Muscle of arm (tissue), 12 donors: ENCODE measurements around the gene INA. TPM values are rescaled to one million over a fixed set of nuclear protein-coding genes. Genes with fewer than 3 reads are reported as not detected.

Experiments used
- DNase-seq: peaks from one replicate; pipeline ENCODE4 v3.0.0-alpha.2; 2013
- polyA plus RNA-seq, 12 donors: library from polyadenylated mRNA; unstranded; fragments of 120-200 nt; gene quantifications; one replicate each; pipeline ENCODE4 v1.2.1, GENCODE V29; 2013; ENCODE audit not compliant: insufficient read length in 12 of 12

INA gene
- polyA plus RNA-seq, 12 donors, result 0.10 to 2.0 (median 0.30) TPM; not detected in 2

- DNase-seq, result peak; percentile 79
These were observed 11.1 kb upstream of the INA start for GRCh38 chr10:103265717-103266329.

GRCh38 chr10:103273041-103273441 is 3.9 kb upstream of the INA start:
- DNase-seq, result no peak

- no peak for DNase-seq
These were observed 565 bp upstream of the INA start for GRCh38 chr10:103276251-103276895.

GRCh38 chr10:103277713-103278536 is 987 bp downstream of the INA start:
- no peak for DNase-seq

DNA sequence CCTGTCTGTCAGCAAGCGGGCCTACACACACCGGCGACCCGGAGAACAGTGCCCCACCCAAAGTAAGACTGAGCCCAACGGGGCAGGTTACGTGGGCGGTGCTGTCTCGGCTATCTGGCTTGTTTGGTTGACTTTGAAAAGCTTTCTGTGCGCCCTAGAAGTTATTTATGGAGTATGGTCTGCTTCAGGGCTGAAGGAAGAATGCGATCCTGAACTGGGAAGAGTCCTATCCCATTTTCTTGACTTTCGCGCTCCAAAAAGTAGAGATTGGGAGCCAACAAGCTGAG is 1.5 kb downstream of the INA start:
- DNase-seq, result no peak

- peak; percentile 63 for DNase-seq
These were observed 1.9 kb downstream of the INA start for GRCh38 chr10:103278862-103279298.

DNA sequence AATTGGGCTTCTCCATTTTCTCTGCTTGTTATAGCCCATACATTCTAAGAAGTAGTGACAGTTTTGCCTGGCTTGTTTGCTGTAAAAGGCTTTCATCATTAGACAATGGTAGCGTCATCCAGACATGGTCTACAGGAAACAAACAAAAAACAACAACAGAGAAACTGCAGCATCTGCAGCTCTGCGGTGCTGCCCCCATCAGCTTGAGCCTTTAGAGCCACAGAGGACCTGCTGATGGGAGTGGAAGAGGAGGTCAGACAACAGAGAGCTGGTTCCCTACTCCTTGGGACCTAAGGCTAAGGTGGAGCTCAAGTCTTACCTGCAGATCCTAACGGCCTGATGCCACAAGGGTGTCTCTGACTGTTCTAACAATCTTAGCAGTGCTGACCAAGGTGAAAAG is 3.1 kb downstream of the INA start:
- no peak for DNase-seq

DNA sequence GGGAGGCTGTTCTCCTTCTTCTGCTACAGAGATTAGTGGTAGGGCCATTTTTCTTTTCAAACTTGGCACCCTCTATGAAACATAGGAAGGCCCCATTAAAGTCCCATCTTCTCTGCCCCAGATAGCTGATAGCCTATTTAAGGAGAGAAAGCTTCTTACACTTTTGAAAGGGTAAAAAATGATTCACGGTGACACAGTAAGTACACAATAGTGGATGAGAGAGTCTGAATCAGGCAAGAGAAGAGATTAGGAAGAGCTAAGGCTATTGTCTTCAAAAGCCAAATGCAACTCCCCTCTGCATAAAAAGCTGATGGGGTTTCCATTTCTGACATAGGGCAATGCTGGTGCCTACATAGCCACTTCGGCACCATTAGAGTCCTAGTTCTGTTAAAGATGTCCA is 3.6 kb downstream of the INA start:
- DNase-seq, result no peak

DNA sequence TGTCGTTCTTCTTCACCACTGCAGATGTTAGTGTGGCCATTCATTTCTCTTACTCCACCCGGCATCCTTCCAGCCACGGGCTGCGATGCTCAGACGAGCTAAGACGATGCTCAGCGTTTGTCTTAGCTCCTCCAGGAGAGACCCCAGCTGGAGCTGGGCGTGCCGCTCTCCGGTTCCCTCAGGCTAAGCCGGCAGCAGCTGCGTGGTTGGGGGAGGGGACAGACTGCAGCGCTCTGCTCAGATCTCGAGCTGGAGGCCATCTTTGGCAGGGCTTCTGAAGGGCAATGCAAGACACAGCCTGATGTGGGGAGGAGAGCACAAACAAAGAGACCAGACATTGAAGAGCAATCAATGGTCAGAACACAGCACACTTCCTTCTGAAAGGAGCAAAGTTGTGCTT is 4.8 kb downstream of the INA start:
- peak; percentile 39 for DNase-seq

DNA sequence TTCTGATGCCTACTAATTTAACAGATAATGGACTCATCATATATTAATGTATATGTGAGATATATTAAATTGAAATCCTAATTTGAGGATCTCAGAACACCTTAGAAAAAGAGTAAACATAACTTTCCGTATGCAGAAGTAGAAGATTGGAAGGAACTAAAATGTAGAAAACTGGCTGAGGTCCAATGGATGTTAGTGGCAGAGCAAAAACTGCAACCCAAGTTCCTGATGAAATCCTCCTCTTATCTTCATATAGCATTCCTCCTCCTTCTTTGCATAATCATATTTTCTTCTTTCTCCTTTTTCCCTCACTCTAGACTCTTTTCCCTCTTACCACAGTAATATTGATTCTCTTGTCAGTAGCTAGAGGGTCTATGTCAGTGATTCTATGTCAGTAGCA is 6.0 kb downstream of the INA start:
- no peak for DNase-seq

- no peak for DNase-seq
These were observed 7.2 kb downstream of the INA start for GRCh38 chr10:103284170-103284569.

DNA sequence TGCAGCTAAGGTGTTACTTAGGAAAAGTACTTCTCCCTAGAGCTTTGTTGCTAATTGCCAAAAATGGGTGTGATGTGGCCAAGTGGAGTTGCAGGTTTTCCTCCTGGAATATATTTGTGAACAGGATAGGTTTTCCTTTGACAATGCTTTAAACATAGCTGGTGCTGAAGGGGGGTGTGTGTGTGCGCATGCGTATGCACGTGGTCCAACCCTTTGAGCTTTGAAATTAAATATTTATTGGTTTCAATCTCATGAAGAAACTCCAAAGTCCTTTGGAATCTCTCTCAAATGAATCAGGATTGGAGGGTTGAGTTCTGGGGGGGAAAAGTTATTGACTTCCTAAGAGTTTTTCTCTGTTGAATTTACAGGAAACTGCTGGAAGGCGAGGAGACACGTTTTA is 11.1 kb downstream of the INA start:
- no peak for DNase-seq

DNA sequence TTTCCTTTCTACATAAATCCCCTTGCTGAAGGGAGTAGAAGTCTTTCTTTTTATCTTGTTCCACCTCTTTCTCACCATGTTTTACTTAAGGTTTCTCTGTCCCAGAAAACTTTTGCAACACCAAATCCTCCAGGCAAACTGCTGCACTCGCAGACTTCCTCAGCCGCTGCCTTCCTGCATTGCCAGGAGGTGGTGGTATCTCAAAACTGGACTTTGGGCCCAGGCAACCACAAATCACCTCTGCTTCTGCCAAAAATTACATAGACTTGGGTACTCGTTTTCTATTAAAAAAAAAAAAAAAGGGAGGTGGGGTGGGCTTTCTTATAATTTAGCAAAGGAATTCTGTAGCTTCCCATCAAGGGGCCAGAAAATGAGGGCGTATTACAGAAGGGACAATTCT is 14.7 kb downstream of the INA start:
- no peak for DNase-seq

DNA sequence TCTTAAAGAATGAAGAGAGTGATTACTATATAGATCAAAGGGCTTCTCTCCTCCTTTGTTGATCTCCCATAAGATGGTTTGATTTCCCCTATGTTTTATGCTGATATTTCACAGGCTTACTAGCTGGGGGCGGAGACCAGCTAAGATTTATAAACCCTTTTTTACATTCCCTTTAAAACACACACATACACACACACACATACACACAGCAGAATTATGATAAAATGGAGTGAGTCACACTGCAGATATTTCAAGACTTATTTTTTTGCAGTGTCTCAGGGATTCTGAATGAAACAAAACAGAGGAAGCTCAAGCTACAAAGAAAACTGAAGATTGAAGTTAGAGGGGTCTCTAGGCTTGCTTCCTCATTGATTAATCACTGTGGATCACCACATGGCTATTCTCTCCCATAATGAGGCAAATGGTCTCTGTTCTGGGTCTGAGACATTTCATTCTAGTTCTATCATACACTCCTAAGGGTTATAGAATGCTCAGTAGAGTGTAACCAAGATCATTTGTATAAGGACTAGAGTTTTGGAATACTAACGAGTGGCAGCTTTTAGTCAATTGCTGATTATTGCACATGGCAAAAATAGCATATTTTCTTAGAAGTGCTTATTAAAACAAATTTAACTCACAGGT is 18.6 kb downstream of the INA start:
- no peak for DNase-seq

DNA sequence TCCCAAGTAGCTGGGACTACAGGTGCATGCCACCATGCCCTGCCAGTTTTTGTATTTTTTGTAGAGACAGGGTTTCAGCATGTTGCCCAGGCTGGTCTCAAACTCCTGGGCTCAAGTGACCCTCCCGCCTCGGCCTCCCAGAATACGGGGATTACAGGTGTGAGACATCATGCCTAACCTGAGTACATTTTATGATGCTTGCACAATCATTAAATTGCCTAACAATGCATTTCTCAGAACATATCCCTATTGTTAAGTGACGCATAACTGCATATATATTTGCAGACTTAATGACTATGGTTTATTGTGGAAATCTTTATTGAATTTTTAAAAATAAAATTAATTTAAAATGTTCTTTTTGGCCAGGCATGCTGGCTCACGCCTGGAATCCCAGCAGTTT is 30.7 kb downstream of the INA start:
- DNase-seq, result no peak

- no peak for DNase-seq
These were observed 33.3 kb downstream of the INA start for GRCh38 chr10:103310197-103310596.

DNA sequence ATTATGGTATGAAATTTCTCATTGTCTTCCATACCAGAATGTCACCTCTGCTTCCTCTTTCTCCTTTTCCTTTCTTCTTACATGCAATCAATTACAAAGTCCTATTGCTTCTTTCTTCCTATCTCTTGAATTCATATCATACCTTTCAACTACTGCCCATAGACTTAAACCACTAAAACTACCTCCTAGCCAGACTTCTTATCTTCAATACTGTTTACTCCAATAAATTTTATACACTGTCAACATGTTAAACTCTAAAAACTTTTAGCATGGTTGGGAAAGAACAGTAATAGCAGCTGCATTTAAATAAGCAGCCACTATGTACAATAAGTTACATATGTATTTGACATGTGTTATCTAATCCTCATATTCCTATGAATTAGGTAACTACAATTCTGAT is 39.1 kb downstream of the INA start:
- no peak for DNase-seq

- no peak for DNase-seq
These were observed 51.0 kb downstream of the INA start for GRCh38 chr10:103327906-103328305.

DNA sequence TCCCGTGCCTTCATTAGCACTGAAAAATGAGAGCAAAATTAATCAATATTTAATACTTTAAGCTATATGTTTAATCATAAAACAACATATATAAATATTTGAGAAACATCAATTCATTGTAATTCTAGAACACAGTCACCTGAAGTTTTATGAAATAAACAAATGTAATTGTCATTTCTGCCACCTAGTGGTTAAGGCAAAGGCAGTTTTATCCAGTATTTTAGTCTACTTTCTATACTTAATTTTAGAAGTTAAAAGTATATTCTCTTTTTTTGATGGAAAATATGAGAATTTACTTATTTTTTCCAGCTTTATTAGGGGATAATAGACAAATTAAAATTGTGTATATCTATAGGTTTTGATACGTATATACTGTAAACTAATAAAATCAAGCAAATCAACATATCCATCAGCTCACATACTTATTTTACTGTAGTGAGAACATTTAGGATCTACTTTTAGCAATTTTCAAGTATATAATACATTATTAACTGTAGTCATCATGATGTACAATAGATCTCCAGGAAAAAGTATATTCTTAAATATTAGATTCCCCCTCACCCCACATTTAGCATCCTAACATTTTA is 57.1 kb downstream of the INA start:
- peak; percentile 15 for DNase-seq

GRCh38 chr10:103334567-103334966 is 57.6 kb downstream of the INA start:
- no peak for DNase-seq

GRCh38 chr10:103336370-103336769 is 59.4 kb downstream of the INA start:
- DNase-seq, result no peak
